ENCODE results near the gene UBA52. TPM values are rescaled to one million over a fixed set of nuclear protein-coding genes. Genes with fewer than 3 reads are reported as not detected.
A peak's percentile ranks its signal among the peaks of the same experiment; 100 is the strongest.

Gene UBA52
- total RNA-seq, 4 donors from 2014 or later: 371 to 644 (median 574) TPM

GRCh38 chr19:18605546-18606280 is 34.1 kb downstream of the UBA52 start:
- no peak for TF ChIP-seq POLR2AphosphoS5 (IDR thresholded peaks at IDR 0.05)
- TF ChIP-seq CTCF (IDR thresholded peaks at IDR 0.05): no peak
- no peak for TF ChIP-seq EP300 (IDR thresholded peaks at IDR 0.05)
- TF ChIP-seq POLR2A (IDR thresholded peaks at IDR 0.05): no peak
- H3K4me3 ChIP-seq: peak overlapping the region; percentile 22 to 50
- peaks cover 90% of the 10 kb centered on the region for H3K27me3 ChIP-seq
- H3K9me3 ChIP-seq: no peaks in the 10 kb centered on the region
- ATAC-seq: no peak
- no peaks in the 10 kb centered on the region for H3K36me3 ChIP-seq
- no CpG with 5 or more reads among the region's 65 CpGs for WGBS, 2 donors (ENCODE audit: low coverage in 1 of 2)
- H3K4me1 ChIP-seq: peaks cover 0 to 47% (median 24%) of the 10 kb centered on the region in 3 donors
- H3K27ac ChIP-seq: no peak overlapping the region

GRCh38 chr19:18606281-18607225 is 34.9 kb downstream of the UBA52 start, which contains the start of gene CRLF1:
TSS of gene CRLF1 (minus strand) at chr19:18606799. CDS start at chr19:18606656, 143 bp downstream.
- Histone ChIP-seq H3K27ac (no peak within 1 kb of the TSS), H3K4me3 (peak within 1 kb of the TSS; percentile 22 to 50), H3K27me3 (peaks cover 93% of the 10 kb centered on the region), H3K9me3 (no peaks in the 10 kb centered on the region), H3K4me1 (peaks cover 0 to 55% (median 33%) of the 10 kb centered on the region in 3 donors), H3K36me3 (no peaks in the 10 kb centered on the region)
- TF ChIP-seq CTCF (IDR thresholded peaks at IDR 0.05): no peak
- no peak for TF ChIP-seq POLR2A (IDR thresholded peaks at IDR 0.05)
- no peak for TF ChIP-seq EP300 (IDR thresholded peaks at IDR 0.05)
- no peak for TF ChIP-seq POLR2AphosphoS5 (IDR thresholded peaks at IDR 0.05)
- WGBS, 2 donors (ENCODE audit: low coverage in 1 of 2): 0% methylated on average over 4 of the region's 116 CpGs; no CpG with 5 or more reads in 1 of the 2 donors
- peak; percentile 21 for ATAC-seq

GRCh38 chr19:18607226-18608101 is 35.8 kb downstream of the UBA52 start:
- Histone ChIP-seq H3K4me3 (peak overlapping the region; percentile 13 to 50), H3K27ac (no peak overlapping the region), H3K9me3 (no peaks in the 10 kb centered on the region), H3K36me3 (no peaks in the 10 kb centered on the region), H3K4me1 (peaks cover 0 to 64% (median 42%) of the 10 kb centered on the region in 3 donors), H3K27me3 (peaks cover 93% of the 10 kb centered on the region)
- no peak for ATAC-seq
- 0 to 3% methylated on average over 2 to 12 of the region's 68 CpGs for WGBS, 2 donors (ENCODE audit: low coverage in 1 of 2)
- TF ChIP-seq CTCF (IDR thresholded peaks at IDR 0.05): no peak
- no peak for TF ChIP-seq POLR2AphosphoS5 (IDR thresholded peaks at IDR 0.05)

- TF ChIP-seq CTCF (IDR thresholded peaks at IDR 0.05) (no peak), EP300 (IDR thresholded peaks at IDR 0.05) (no peak), POLR2A (IDR thresholded peaks at IDR 0.05) (no peak), POLR2AphosphoS5 (IDR thresholded peaks at IDR 0.05) (no peak)
Observed at GRCh38 chr19:18608102-18608804, 36.6 kb downstream of the UBA52 start.

More at GRCh38 chr19:18608102-18608804, 36.6 kb downstream of the UBA52 start:
- no peak for ATAC-seq
- H3K9me3 ChIP-seq: no peaks in the 10 kb centered on the region
- H3K4me3 ChIP-seq: no peak overlapping the region
- no peaks in the 10 kb centered on the region for H3K36me3 ChIP-seq
- peaks cover 0 to 71% (median 48%) of the 10 kb centered on the region in 3 donors for H3K4me1 ChIP-seq
- peaks cover 97% of the 10 kb centered on the region for H3K27me3 ChIP-seq
- no peak overlapping the region for H3K27ac ChIP-seq
- WGBS, 2 donors (ENCODE audit: low coverage in 1 of 2): 27 to 38% methylated on average over 2 to 4 of the region's 5 CpGs

Data from gastroesophageal sphincter (tissue), 4 donors.